GM21381 (cell line): ENCODE data around the gene ASCL2.

Experiments used
- ATAC-seq: cut with Tn5 transposase; IDR thresholded peaks from one replicate; pipeline ENCODE4 v1.9.1; 2021; ENCODE audit warnings: mild to moderate bottlenecking, moderate library complexity; ENCODE audit not compliant: unreplicated experiment

ASCL2 gene

GRCh38 chr11:2275334-2276279, 5.2 kb upstream of the ASCL2 start:
- no peak for ATAC-seq

DNA sequence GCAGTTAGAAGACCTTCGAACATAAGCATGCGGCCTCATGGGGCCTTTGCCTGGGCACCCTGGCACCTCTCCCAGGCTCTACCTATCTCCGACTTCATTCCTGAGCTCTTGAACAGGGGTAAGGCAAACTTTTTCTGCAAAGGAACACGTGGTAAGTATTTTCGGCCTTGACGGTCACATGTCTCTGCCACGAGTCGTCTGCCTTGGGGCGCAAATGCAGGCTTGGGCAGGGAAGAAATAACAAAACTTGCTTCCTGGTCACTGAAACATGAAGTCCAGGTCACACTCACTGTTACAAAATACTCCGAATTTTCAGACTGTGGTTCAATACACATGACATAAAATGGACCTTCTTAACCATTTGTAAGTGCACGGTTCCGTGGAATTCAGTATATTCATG, 3.4 kb upstream of the ASCL2 start:
- no peak for ATAC-seq

GRCh38 chr11:2273311-2273710, 2.9 kb upstream of the ASCL2 start:
- ATAC-seq: no peak

DNA sequence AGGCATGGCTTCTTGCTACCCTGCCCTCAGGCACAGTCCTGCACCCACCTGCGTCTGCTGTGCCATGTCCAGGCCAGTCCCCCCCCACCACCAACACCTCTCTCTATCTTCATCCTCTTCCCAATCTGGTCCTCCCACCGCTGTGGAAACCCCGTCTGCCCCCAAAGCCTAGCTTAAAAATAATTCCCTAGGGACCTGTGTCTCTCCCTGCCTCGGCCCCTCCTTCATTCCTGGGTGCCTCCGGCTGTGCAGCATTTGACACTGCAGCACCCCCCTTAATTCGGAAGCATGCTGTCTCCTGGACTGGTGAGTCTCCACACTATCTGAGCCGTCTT, 2.5 kb upstream of the ASCL2 start:
- ATAC-seq: no peak

DNA sequence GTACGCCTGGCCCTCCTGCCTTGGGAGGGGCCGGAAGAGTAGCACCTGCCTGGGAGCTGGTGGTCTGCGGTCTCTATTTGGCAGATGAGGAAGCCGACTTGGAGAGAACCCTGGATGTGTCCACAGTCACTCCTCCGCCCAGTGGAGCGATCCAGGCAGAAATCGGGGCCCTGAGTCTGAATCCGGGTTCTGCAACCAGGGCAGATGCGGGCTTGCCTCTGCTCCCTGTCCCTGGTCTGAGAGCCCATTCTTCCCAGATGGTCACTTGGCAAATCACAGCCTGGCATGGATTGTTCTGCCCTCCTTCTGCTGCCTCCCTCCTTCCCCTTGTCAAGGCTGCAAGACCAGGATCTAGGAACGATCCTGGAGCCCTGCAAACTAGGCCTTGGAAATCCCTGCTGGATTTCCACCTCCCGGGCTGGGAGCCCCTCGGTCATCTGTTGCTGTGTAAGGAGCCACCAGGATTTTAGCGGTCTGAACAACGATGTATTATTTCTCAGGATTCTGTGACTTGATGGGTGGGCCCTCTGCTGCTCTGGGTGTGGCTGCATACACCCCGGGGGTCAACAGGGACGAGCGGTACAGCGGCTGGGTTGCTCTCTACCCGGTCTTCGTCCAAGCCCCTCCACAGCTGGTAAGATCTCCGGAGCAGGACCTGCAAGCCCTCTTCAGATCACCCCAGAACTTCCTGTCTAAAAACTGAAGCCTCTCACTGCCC, 2.0 kb upstream of the ASCL2 start:
- ATAC-seq: no peak

DNA sequence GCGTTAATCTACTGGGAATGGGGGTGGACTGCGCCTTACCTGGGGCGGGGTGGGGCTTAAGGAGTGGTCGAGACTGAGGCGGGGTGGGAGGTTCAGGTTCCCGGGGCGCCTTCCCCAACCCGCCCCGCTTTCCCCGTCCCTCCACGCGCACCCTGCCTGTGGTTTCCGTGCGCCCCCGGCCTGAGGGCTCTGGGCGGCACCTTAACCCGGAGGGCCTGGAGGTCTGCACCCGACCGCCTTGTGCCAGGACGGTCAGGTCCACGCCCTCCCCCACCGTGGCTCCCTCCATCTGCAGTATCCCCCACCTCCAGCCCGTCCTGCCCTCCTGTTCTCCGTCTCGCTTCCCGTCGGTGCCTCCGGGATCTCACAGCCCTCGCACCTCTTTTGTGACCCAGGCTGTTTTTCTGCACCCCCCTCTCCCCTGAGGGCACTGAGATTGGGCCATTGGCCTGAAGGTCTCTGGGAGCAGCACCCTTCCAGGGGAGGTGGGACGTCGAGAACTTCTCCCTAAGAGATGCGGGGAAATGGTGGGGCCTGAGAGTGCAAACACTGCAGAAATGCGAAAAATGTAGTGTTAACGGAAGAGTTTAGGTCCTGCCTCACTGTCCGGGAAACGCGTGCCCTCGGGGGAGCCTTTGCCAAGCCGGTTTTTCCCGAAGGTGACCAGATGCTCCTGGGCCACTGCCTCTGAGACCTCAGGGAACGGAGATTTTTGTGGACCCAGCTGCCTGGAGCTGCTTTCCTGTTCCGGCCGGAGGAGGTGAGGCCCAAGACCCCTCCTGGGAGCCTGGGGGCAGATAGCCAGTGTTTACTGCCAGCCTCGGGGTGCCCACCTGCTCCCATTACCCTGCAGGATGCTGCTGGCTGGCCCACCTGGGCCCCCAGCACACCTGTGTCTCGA, 1.2 kb upstream of the ASCL2 start:
- ATAC-seq: no peak

- no peak for ATAC-seq
These were observed 614 bp upstream of the ASCL2 start for GRCh38 chr11:2271077-2271326.

GRCh38 chr11:2269601-2270321, 627 bp downstream of the ASCL2 start:
- no peak for ATAC-seq

- ATAC-seq: no peak
These were observed 1.4 kb downstream of the ASCL2 start for GRCh38 chr11:2268729-2269600.

GRCh38 chr11:2267851-2268728, 2.3 kb downstream of the ASCL2 start:
- ATAC-seq: no peak

- no peak for ATAC-seq
These were observed 3.0 kb downstream of the ASCL2 start for GRCh38 chr11:2267306-2267850.

DNA sequence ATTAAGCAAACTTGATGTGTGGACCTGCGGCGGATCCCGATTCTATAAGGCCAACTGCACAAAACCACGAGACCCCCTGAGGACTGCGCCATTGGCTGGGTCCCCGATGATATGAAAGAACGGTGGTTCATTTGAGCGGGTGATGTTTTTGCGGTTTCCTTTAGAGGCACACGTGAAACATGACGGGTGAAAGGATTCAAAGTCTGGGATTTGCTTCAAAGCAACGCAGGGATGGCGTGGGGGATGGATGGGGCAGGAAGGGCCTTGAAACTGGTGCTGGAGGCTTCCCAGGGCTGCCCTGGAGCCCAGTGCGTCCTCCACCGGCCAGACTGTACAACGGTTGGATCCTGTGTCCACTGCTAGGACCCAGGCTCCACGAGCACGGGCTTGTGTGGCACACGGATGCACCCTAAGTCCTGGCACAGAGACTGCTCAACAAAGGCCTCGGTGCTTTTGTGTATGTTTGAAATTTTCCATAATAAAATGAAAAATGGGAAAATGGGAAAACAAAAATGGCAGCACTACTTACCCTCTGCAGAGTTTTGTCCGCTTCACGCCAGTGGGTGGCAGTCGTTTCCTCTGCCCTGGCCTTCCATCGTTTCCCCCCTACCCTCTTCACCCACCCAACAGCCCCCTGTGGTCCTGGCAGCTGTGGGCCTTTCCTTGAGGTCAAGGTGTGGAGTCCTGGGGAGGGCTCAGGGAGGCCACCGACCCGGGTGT, 3.6 kb downstream of the ASCL2 start:
- no peak for ATAC-seq

GRCh38 chr11:2265854-2266585, 4.4 kb downstream of the ASCL2 start:
- no peak for ATAC-seq

- ATAC-seq: no peak
These were observed 5.0 kb downstream of the ASCL2 start for GRCh38 chr11:2265396-2265795.

DNA sequence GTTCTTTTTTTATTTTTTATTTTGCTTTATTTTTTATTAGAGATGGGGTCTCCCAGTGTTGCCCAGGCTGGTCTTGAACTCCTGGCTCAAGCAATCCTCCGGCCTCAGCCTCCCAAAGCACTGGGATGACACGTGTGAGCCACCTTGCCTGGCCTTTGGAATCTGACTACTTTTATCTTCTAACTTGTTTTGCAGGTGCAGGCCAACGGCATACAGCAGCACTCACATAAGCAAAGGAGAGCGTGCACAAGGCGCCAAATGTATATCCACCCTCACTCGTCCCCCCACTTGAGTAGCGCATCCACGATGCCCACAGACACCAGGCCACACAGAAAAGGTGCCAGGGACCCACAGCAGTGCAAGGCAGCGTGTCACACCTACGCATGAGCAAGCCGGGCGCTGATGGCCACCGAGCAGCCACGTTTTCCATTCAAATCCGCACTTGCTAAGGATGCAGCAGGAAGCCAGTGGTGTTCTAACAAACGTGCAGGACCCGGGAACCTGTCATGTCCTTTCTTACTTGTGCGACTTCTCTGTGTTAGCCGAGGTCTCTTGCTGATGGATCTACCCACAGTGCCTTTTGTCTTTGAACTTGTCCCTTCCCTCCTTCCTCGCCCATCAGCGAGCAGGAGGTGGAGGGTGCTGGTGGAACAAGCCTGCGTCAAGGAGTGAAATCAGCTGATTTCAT, 5.9 kb downstream of the ASCL2 start:
- no peak for ATAC-seq

- ATAC-seq: no peak
These were observed 6.5 kb downstream of the ASCL2 start for GRCh38 chr11:2263724-2264360.
